SK-N-SH treated with all-trans-retinoic acid at 6 μM for 48 hours (cell line): ENCODE results near the gene SRSF6.

ENCODE experiments used
- ARNTL ChIP-seq: fragments of 450-650 bp; formaldehyde crosslinking; IDR thresholded peaks from 2 replicates; pipeline ENCODE4 v1.5.0; 2020; ENCODE audit warnings: low read depth, mild to moderate bottlenecking, moderate library complexity, borderline replicate concordance
- CREB5 ChIP-seq: fragments of 250-450 bp; sonication (Bioruptor Pico); IDR thresholded peaks from 2 replicates; pipeline ENCODE4 v1.5.1; 2020; ENCODE audit warnings: low read depth, mild to moderate bottlenecking, moderate library complexity
- CSRNP3 ChIP-seq: fragments of 250-450 bp; sonication (Bioruptor Pico); IDR thresholded peaks from 2 replicates; pipeline ENCODE4 v1.5.1; 2021; ENCODE audit warnings: mild to moderate bottlenecking, moderate library complexity
- ESRRG ChIP-seq: fragments of 250-450 bp; sonication (Bioruptor Pico); IDR thresholded peaks from 2 replicates; pipeline ENCODE4 v1.6.1; 2021; ENCODE audit warnings: mild to moderate bottlenecking
- GLIS3 ChIP-seq: fragments of 250-450 bp; sonication (Bioruptor Pico); IDR thresholded peaks from 2 replicates; pipeline ENCODE4 v1.5.0; 2020; ENCODE audit warnings: mild to moderate bottlenecking, moderate library complexity
- ISL1 ChIP-seq: fragments of 250-450 bp; sonication (Bioruptor Pico); IDR thresholded peaks from 2 replicates; pipeline ENCODE4 v2.1.2; 2022; ENCODE audit warnings: mild to moderate bottlenecking, moderate library complexity
- PATZ1 ChIP-seq: fragments of 250-450 bp; sonication (Bioruptor Pico); IDR thresholded peaks from 2 replicates; pipeline ENCODE4 v1.8.0; 2020; ENCODE audit warnings: mild to moderate bottlenecking, moderate library complexity, borderline replicate concordance
- PPARA ChIP-seq: fragments of 250-450 bp; sonication (Bioruptor Pico); IDR thresholded peaks from 2 replicates; pipeline ENCODE4 v1.5.0; 2020; ENCODE audit warnings: mild to moderate bottlenecking, borderline replicate concordance
- RARB ChIP-seq: fragments of 250-450 bp; sonication (Bioruptor Pico); IDR thresholded peaks from 2 replicates; pipeline ENCODE4 v1.8.0; 2021; ENCODE audit warnings: mild to moderate bottlenecking, moderate library complexity
- SNAI2 ChIP-seq: fragments of 250-450 bp; sonication (Bioruptor Pico); IDR thresholded peaks from 2 replicates; pipeline ENCODE4 v1.5.0; 2020; ENCODE audit warnings: mild to moderate bottlenecking, moderate library complexity
- TCF4 ChIP-seq: fragments of 250-450 bp; sonication (Bioruptor Pico); IDR thresholded peaks from 2 replicates; pipeline ENCODE4 v1.8.0; 2021; ENCODE audit warnings: mild to moderate bottlenecking, moderate library complexity, borderline replicate concordance
- ZC3H10 ChIP-seq: fragments of 250-450 bp; sonication (Bioruptor Pico); IDR thresholded peaks from 2 replicates; pipeline ENCODE4 v1.5.1; 2021; ENCODE audit warnings: mild to moderate bottlenecking, moderate library complexity
- ZNF70 ChIP-seq: fragments of 450-650 bp; formaldehyde crosslinking; IDR thresholded peaks from 2 replicates; pipeline ENCODE4 v1.5.0; 2020; ENCODE audit warnings: mild to moderate bottlenecking, moderate library complexity
- ZNF8 ChIP-seq: fragments of 450-650 bp; formaldehyde crosslinking; IDR thresholded peaks from 2 replicates; pipeline ENCODE4 v1.5.0; 2020; ENCODE audit warnings: mild to moderate bottlenecking, moderate library complexity

GRCh38 chr20:43507150-43508080 is 49.7 kb downstream of the SRSF6 start, which contains the start of gene L3MBTL1:
- no peak for TF ChIP-seq ARNTL (CRISPR knock-in tag)
- no peak for TF ChIP-seq ZC3H10 (CRISPR knock-in tag)
- no peak for TF ChIP-seq PATZ1 (CRISPR knock-in tag)
- no peak for TF ChIP-seq ESRRG (CRISPR knock-in tag)
- TF ChIP-seq GLIS3 (CRISPR knock-in tag): no peak
- TF ChIP-seq SNAI2: no peak
- TF ChIP-seq ZNF70 (CRISPR knock-in tag): no peak
- TF ChIP-seq CSRNP3 (CRISPR knock-in tag): no peak
- no peak for TF ChIP-seq TCF4 (CRISPR knock-in tag)
- no peak for TF ChIP-seq ISL1
- no peak for TF ChIP-seq CREB5 (CRISPR knock-in tag)
- no peak for TF ChIP-seq RARB
- TF ChIP-seq ZNF8: no peak
- TF ChIP-seq PPARA (CRISPR knock-in tag): no peak
